ENCODE results near the gene WWOX.

WWOX gene

DNA sequence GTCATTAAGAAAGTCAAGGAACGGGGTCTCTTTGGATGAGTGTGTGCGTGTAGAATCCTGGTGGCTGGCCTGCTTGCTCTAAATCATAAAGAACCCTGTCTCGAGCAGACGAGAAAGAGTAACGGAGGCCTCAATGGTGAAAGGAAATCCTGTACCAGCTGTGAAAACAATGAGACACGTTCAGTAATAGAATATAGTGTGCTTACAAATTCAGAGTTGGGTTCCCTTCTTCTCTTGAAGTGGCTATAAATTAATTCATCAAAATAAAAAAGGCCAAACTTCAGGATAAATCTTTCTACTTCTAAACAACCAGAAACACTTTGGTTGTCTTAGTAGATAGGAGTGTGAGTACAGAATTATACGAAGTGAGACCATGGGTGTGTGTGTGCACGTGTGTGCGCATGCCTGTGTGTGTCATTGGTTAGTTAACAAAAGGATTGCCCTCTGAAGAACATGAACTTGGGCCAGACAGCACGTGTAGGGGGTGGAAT is 48.5 kb downstream of the WWOX start:
- no peak for DNase-seq

DNA sequence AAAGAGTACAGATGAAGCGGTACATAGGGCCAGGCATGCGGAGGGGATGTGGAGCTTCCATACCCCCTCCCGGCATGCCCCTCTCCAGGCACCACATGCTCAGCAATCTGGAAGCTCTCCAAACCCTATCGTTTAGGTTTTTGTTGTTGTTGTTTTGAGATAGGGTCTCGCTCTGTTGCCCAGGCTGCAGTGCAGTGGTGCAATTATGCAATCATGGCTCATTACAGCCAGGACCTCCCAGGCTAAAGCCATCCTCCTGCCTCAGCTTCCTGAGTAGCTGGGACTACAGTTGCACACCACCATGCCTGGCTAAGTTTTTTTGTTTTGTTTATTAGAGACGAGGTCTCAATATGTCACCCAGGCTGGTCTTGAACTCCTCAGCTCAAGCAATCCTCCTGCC is 50.8 kb downstream of the WWOX start:
- DNase-seq, result no peak

DNA sequence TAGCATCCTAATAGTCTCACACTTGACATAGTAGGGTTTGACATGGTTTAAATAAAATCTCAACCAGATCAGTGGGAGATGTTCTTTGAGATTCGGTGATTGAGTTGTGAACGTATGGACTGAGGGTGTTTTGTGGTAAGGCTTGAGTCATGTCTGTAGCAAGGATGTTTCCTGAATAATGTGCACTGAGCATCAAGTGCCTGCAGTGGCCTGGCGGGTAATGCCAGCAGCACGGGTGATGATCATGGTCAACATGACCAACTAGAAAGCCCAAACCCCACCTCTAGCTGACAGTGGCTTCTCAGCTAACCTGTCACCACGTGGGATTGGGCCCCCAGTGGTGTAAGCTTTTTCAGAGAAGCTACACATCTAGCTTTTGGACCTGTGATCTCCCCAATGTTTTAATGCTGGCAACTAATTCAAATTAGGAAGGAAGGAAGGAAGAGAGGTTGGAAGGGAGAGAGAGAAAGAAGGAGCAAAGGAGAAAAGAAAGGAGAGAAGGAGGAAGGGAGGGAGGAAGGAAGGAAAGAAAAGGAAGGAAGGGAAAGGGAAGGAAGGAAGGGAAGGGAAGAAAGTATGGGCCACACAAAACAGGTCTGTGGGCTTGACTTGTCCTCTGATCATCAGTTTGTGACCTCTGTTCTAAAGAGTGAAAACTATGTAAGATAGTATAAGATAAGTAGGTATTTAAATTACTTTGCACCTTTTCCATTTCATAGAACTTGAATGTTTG is 55.4 kb downstream of the WWOX start:
- no peak for DNase-seq

DNA sequence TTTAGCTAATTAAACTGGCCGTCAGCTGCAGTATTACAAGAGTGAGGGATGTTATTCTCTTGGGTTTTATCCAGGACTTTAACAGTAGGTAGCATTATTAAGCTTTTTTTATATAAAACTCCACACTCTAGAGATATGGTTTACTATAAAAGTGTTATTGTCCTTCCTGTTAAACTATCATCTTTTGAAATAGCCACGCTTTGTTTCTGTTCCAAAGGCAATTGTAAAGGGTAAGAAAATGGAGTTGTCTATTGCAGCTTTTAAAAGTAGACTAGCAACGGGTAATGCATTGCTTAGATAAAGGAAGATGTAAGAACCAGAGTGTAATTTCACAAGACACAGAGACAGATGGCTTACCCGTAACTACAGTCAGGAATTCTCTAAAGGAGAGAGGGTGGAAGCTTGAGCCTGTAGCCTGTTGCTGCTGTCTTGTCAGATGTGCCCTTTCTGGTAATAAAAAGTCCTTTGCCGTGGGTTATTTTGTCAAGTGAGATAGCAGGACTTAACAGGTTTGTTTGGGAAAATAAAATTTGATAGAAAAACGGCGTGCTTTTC is 56.4 kb downstream of the WWOX start:
- no peak for DNase-seq

DNA sequence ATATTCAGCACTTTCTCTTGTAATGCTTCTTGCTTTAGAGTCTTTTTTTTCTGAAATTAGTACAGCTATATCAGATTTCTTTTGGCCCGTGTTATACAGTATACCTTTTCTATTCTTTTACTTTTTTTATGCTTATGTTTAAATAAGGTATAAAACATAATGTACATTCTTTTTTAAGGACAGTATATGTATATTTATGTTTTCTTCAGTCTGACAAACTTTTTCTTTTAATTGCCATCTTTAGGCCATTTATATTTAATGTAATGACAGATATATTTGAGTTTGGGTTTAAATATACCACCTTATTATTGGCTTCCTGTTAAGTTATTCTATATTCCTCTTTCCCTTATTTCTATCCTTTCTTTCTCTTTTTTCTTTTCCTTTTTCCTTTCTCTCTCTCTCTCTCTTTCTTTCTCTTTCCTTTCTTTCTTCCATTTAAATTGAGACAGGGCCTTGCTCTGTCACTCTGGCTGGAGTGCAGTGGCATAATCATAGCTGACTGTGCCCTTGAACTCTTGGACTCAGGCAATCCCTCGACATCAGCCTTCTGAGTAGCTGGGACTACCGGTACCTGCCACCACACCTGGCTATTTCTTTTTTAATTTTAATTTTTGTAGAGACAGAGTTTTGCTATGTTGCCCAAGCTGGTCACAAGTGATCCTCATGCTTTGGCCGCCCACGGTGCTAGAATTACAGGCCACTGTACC is 61.7 kb downstream of the WWOX start:
- DNase-seq, result no peak

DNA sequence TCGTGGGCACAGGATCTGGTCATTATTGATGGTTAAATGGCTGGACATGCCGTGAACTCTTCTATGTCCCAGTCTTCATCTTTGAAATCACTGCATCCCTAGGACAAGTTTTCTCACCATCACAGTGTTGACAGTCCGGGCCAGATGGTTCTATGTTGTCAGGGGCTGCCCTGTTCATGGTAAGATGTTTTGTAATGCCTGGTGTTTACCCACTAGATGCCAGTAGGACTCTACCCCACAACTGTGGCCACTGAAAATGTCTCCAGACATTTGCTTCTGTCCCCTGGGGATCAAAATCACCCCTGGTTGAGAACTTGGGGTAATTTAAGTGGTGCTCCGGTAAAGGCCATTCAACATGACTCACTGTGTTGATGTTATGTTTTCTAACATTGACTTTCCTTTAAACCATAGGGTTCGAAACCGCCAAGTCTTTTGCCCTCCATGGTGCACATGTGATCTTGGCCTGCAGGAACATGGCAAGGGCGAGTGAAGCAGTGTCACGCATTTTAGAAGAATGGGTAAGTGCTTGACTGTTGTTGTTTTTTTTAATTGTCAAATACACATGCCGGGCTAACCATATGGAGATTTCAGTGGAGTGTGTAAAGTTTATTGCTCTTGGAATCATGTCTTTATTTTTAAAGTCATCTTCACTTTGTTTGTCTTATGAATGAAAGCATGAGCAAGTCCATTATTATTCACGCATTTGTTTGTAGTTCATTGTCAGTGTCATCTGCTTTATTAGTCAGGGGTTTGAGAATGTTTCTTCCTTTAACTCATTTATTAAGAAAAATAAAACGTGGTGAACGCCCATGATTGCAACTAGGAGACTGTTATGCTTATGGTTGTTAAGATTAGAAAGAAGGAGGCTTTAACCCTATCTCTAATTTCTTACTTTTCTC is 64.6 kb downstream of the WWOX start:
- DNase-seq, result no peak

DNA sequence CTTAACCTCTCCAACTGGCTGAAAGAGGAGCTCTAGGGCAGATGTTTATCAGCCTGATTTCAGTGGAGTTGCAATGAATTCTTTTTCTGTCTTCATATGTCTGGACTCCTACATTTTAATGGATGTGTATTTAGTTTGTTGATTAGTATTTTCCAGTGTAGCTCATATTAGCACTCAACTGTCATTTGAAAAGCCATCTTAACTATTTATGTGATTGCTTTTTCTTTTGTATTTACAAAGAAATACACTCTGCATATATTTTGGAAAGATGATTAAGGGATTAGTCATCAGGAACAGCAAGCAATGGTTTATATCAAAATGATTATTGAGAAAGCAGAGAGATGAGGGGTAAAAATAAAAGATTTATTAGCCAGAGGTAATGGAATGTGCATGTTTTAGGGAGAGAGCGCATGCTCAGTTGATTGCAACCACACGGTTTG is 71.1 kb downstream of the WWOX start:
- DNase-seq, result no peak

DNA sequence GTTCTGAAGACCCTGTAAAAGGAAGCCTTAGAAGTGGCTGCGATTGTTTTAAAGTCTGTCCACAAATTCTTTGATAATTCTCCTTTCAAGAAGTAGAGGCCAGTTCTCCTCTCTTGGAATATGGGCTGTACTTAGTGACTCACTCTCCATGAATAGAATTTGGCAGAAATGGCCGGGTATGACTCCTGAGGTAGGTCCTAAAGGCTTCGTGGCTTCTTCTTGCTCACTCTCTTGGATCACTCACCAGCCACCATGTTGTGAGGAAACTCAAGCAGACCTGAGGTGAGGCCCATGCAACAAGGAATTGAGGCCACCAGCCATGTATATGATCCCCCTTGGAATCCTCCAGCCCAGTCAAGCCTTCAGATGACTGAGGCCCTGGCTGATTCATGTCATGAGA is 75.8 kb downstream of the WWOX start:
- DNase-seq, result no peak

DNA sequence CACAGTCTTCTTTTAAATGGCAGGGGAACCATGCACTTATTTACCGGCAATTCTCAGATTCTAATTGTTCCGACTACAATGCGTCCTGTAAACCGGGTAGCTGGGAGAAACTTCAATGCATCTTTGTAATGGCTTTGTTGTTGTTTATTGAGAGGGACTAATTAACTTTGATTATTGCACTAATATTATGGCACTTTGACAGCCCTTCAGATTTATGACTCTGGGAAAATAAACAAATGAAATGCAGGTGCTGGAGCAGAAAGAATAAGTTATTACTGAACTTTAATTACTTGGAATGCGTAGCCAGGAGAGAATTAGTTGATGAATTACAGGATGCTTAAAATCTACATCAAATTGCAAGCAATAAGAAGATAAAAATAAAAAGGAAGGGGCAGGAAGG is 77.0 kb downstream of the WWOX start:
- no peak for DNase-seq

DNA sequence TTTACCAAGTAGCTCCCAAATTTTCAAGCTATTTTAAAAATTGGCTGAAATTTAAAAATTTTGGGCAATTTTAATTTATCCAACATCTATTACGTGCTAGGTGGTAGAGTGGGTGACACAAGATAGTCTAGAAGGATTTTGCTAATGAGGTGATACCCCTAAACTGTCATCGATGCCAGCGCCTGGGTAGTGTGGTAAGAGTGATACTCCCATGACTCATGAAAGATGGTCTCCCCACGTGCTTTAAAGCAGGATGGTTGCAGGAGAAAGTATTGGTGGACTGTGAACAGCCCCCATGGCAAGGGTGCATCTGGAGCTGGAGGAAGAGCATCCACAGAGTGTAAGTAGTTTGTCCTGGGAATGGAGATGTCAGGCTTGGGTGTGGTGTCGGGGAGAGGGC is 77.8 kb downstream of the WWOX start:
- DNase-seq, result no peak

DNA sequence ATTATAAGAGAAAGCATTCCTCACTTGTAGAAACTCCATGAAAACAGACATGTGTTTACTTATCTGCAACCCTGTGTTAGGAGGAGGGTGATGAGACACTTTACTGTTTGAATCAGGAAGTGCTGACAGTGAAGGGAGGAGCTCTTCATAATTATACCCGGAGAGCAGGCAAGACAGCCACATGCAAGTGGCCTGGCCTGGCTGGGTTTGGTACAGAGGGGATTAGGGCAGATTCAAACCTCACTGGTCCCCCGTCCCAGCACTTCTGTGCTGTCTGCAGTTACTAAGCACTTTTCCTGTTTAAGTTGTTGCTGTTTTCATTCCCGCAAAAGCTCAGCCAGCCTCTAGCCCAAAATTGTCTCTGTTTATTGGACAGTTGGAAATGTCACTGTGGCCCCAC is 78.5 kb downstream of the WWOX start:
- DNase-seq, result no peak

DNA sequence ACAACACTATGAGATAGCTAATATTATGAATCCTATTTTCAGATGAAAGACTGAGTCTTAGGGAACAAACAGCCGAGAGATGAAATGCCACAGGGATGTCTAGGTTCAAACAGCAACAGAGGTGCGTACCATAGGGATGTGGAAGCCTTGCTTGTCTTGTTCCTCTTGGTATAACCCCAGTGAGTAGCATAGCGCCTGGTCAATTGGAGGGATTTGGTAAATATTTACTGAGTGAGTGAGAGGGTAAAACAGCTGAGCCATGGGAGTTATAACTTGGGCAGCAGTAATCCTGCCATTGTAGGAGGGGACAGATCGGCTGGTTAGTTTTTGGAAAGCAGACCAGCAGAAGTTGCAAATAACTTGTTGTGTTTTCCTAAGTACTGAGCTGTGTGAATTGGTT is 80.2 kb downstream of the WWOX start:
- no peak for DNase-seq

DNA sequence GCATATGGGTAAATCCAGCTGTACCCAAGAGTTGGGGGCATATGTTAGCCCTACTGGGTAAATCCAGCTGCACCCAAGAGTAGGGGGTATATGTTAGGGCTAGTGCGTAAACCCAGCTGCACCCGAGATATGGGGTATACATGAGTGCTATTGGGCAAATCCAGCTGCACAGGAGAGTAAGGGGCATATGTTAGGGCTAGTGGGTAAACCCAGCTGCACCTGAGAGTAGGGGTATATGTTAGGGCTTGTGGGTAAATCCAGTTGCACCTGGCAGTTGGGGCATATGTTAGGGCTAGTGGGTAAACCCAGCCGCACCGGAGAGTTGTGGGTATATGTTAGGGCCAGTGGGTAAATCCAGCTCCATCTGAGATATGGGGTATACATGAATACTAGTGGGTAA is 80.9 kb downstream of the WWOX start:
- no peak for DNase-seq

DNA sequence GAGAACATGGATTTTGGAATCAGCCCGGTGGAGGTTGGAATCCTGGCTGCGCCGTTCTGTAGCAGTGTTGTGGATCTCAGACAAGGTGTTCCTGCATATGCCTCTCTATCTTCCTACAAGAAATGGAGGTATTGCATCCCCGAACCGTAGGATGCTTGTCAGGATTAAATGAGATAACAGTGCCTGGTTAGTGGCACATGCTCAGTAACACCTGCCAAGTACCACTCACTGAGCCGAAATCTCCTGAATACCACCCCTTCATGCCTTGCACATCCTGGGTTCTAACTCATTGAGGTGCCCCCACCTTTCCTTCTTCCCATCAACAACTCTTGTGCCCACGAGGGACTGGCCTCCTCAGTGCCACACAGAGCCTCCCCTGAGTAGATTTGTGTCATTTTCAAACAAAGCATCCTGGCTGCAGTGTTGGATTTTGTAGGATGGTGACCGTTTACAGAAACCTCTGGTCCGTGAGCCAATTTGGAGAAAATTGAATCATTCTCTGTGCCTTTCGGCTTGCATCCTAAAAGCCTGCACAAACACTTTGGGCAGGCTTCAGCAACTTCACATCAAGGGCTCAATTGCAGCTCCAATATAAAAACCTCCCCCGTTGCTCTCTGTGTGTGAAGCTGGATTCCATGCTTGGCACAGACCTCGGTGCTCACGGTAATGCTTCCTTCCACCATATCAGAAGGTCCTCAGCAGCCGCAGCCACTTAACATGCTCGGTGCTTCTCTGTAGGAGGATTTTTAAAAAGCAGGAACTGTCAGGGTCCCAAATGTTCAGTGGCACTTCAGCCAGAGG is 84.2 kb downstream of the WWOX start:
- DNase-seq, result no peak

DNA sequence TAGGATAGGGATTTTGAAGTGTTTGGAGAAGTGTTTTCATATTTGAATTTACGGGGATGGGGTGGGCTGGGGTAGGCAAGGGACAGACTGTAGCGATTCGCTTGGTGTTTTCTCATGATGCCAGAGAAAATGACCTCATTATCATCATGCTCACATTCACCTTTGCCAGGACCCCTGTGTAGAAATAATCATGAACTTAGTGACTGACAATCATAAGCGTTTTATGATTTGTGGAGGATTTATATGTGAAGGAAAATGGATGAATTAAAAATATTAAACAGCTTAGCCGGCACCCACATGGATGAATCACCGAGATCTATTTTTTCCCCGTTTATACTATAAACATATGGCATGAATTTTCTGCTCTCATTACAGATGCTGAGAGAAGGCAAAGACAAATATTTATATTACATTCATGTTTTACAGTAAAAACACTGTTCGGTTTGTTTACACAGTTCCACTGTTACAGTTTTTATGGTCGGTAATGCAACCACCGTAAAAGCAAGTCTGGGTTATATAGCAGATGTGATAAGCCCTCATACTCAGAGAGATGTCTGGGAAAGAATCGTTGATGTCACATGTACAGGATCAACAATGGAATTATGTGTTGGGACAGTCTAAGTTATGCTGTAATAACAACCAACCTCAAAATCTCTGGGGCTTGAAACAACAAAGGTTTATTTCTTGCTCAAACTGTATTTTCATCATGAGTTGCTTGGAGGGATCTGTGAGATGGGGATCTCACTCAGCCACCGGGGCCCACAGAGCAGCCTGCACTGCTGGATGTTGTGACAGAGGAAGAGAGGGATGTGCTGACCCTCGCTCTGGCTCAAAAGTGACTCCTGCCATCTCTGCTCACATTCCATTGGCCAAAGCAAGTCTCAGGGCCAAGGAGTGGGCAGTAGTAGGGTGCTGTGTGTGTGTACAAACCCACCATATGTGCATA is 85.1 kb downstream of the WWOX start:
- DNase-seq, result peak; percentile 87

DNA sequence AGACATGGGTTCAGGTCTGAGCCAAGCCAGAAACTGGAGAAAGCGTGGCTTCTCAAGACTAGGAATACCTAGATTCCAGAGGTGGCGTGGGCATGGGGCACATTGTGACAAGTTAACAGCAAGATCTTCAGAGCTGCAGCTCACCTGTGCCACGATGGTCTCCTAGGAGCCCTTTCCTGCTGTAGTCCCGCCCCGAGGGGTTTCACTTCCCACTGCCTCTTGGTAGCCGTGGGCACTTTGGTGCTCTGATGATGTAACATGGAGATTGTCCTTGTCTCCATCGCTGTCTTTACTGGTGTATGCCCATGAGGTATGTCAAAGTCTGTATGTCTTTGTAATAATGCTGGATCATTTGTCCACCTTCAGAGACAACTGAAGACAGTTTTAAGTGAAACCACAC is 89.7 kb downstream of the WWOX start:
- no peak for DNase-seq

DNA sequence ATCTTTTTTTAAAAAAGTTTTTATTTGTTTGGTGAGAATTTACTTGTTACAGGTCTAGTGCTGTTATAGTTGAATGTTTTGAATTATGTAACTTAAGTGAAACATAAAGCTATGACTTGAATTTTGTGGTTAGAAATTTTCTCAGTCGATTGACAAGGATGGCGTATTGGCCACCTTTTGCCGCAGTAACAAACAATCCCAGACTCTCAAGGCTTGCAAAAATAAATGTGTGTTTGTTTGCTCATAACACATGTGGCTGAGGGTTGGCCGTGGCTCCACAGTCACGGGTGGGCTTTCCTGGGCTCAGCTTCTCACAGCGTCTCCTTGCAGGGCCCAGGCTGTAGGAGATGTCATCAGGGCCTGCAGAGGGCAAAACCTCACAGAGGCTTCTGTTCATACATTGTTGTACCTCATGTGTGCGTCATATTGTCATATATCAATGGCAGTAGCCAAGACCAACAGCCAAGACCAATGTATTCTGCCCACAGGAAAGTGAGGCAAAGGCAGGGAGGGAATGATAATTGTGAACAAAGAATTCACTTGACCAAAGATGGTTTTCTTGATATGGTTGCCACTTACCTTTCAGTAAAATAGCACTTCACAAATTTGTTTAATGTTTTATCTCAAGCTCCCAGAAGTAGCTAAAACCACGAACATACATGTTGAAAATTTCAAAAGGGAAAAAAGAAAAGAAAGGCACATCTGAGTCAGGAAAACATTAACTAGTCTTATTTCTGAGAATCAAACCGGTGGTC is 93.5 kb downstream of the WWOX start:
- no peak for DNase-seq

DNA sequence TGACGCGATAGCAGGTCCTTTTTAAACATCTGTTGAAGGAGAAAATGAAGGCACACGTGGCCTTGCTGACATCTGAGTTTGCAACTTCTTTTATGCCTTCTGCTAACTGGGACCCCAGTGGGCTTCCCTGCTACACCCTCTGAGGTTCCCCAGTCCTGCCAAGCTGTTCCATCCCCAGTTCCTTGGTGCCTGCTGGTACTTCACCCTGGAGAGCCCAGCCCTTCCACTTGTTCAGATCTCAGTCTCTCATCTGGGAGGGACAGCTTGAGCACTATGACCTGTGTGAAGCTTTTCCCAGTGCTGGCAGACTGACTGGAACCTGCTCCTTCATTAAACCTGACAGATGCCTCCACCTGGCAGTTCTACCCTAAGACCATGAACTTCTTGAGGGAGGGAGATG is 95.5 kb downstream of the WWOX start:
- no peak for DNase-seq

DNA sequence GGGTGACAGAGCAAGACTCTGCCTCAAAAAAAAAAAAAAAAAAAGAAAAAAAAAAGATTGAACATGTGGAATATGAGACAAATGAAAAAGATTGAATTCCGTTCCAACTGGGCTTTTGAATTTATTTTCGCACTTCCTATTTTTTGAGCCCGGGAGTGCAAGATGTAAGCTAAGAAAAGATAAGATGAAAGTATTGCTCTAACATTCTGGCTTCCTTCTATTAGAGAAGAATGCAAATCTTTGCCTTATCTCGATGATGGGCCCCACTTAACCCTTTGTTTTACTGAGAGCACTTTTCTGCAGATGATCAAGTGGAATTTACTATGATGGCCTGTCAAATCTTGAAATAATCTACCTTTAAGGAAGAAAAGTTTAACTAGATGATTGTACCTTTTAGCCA is 96.3 kb downstream of the WWOX start:
- peak; percentile 5 for DNase-seq

DNA sequence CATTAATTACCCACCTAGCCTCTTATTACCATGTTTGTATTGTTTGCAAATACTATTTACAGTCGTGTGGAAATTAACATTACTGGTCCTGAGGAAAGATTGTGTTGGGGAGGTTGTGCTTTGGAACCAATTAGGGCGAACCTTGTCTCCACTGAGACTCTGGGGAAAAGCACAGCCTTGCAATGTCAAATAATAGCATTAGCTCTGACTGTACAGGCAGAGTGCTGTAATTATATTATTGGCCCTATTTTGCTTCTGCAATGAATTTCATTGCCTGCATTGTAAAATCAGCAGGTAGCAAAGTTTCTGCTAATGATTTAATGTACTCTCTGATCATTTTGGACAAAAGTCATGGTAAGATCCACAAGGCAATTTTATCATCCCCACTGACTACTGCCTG is 97.0 kb downstream of the WWOX start:
- peak; percentile 80 for DNase-seq

Measured in NCI-H526 treated with DMSO at 0.1 percent for 48 hours (cell line).